Heart left ventricle (tissue), 13 donors: Measurements from ENCODE around the gene ARAP3.

Source experiments
- POLR2A ChIP-seq, 2 donors: fragments of 450-650 bp; IDR thresholded peaks; one replicate each; pipeline ENCODE4 v1.6.1; 2017; ENCODE audit warnings: antibody characterized with exemption in 2 of 2, mild to moderate bottlenecking in 2 of 2, moderate library complexity in 2 of 2
- TF ChIP-seq, protein P1 (sequence below), 12 donors: fragments of 200-600 bp; sonication (generic) in 4 of 12; IDR thresholded peaks; one replicate each; pipeline versions ENCODE4 v1.5.0 to v1.8.0; 2018 to 2022; ENCODE audit warnings: antibody characterized with exemption in 12 of 12, mild to moderate bottlenecking in 5 of 12
- donor health status: ischemic (EF 13 %, LVEDD 7.1; RV severe dilation, severe dysfunction).
- donor health status: DM: no; HTN: yes; CAD: no.
- donor health status: DM: no; HTN: no; CAD: no.
- donor health status: ischemic (EF 25% LVEDD 6.9; RV normal size, moderate dysfunction).
- donor health status: ischemic (EF 25% LVEDD 5.7; RV mildly dilated, moderate dysfunction).
- donor health status: ischemic (EF 35%, LVEDD 5.7; RV mildly dilated, moderate dysfunction).
- donor health status: nonischemic (EF 11% LVEDD 7.7; RV severe dilation, severe dysfunction).
- donor health status: DM: yes; HTN: yes; CAD: no.
- donor health status: PGD.
- donor health status: ischemic (EF 29% LVEDD 5.4; RV normal size, mild dysfunction).
- donor health status: nonischemic (EF 23%, LVEDD 6.1; RV moderate dilation, normal function).

DNA sequence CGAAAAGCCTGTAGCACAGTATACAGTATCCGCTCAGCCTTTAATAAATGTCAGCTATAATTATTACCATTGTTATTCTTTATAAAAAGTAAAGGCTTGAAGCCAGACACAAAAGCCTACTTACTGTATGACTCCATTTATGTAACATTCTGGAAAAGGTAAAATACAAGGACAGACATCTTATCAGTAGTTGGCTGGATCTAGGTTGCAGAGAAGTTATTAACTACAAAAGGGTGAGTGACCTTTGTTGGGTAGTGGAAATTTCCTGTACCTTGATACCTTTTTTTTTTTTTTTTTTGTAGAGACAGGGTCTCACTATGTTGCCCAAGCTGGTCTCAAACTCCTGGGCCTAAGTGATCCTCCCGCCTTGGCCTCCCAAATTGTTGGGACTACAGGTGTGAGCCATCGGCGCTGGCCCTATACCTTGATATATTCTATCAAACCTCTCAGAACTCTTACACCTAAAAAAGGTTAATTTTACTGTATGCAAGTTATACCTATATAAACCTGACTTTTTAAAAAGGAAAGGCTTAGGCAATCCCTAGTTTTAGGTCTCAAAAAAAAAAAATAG, 51.4 kb downstream of the ARAP3 start:
- TF ChIP-seq POLR2A (IDR thresholded peaks at IDR 0.05) = no peak
- TF ChIP-seq, protein P1, sequence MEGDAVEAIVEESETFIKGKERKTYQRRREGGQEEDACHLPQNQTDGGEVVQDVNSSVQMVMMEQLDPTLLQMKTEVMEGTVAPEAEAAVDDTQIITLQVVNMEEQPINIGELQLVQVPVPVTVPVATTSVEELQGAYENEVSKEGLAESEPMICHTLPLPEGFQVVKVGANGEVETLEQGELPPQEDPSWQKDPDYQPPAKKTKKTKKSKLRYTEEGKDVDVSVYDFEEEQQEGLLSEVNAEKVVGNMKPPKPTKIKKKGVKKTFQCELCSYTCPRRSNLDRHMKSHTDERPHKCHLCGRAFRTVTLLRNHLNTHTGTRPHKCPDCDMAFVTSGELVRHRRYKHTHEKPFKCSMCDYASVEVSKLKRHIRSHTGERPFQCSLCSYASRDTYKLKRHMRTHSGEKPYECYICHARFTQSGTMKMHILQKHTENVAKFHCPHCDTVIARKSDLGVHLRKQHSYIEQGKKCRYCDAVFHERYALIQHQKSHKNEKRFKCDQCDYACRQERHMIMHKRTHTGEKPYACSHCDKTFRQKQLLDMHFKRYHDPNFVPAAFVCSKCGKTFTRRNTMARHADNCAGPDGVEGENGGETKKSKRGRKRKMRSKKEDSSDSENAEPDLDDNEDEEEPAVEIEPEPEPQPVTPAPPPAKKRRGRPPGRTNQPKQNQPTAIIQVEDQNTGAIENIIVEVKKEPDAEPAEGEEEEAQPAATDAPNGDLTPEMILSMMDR (IDR thresholded peaks at IDR 0.05) = no peak
